ENCODE data around the gene RAB17.

The RAB17 gene

GRCh38 chr2:237549216-237549615 is 41.3 kb downstream of the RAB17 start:
- H3K18ac ChIP-seq (ENCODE audit: low read depth in 1 of 2, low read length in 2 of 2) = no peak overlapping the region
- no peak overlapping the region for H3K9ac ChIP-seq (ENCODE audit: low read length)

GRCh38 chr2:237547841-237548416 is 42.6 kb downstream of the RAB17 start:
- Histone ChIP-seq H2AK5ac (ENCODE audit: low read length, severe bottlenecking) (no peak overlapping the region), H3K23ac (ENCODE audit: low read length in 2 of 2) (no peak overlapping the region), H3K4me3 (ENCODE audit: insufficient read depth in 1 of 2, low read depth in 1 of 2, low read length in 2 of 2) (no peak overlapping the region), H3K79me1 (replicated peaks; ENCODE audit: low read length, poor library complexity, severe bottlenecking) (peaks cover 5% of the 10 kb centered on the region), H3K27ac (ENCODE audit: low read length, poor library complexity, severe bottlenecking) (peak overlapping the region; percentile 17), H3K9ac (ENCODE audit: low read length) (no peak overlapping the region), H2BK12ac (ENCODE audit: low read length in 2 of 2) (no peak overlapping the region), H3K36me3 (ENCODE audit: control insufficient read depth in 1 of 2, insufficient read depth in 2 of 2, low read depth in 1 of 2, low read length in 2 of 2) (peaks cover 22 to 63% of the 10 kb centered on the region in 2 experiments), H3K18ac (ENCODE audit: low read depth in 1 of 2, low read length in 2 of 2) (peak overlapping the region in 1 of 2 experiments; percentile 24), H4K91ac (ENCODE audit: low read length) (no peak overlapping the region), H2AFZ (ENCODE audit: low read depth, low read length) (no peak overlapping the region), H3K9me3 (ENCODE audit: control insufficient read depth, low read length) (peaks cover 5% of the 10 kb centered on the region), H3K4ac (ENCODE audit: low read depth in 1 of 2, low read length in 2 of 2) (no peak overlapping the region), H3K4me1 (ENCODE audit: control insufficient read depth, insufficient read depth, low read depth, low read length) (peaks cover 16% of the 10 kb centered on the region), H3K4me2 (ENCODE audit: low read length, poor library complexity, severe bottlenecking) (no peak overlapping the region), H2BK120ac (ENCODE audit: low read depth, low read length) (no peak overlapping the region), H2BK15ac (ENCODE audit: low read depth, poor library complexity, severe bottlenecking) (no peak overlapping the region), H4K8ac (ENCODE audit: low read length) (no peak overlapping the region), H3K27me3 (ENCODE audit: control insufficient read depth in 1 of 2, insufficient read depth in 1 of 2, low read length in 2 of 2) (no peaks in the 10 kb centered on the region), H3K14ac (ENCODE audit: low read length in 2 of 2) (no peak overlapping the region), H2BK5ac (ENCODE audit: low read depth, low read length, poor library complexity, severe bottlenecking) (no peak overlapping the region)
- 44% methylated on average over 11 of the region's 11 CpGs for WGBS
- DNase-seq = peak; percentile 66

More at GRCh38 chr2:237549216-237549615, 41.3 kb downstream of the RAB17 start:
- peaks cover 35 to 74% of the 10 kb centered on the region in 2 experiments for H3K36me3 ChIP-seq (ENCODE audit: control insufficient read depth in 1 of 2, insufficient read depth in 2 of 2, low read depth in 1 of 2, low read length in 2 of 2)
- DNase-seq = no peak
- H3K27ac ChIP-seq (ENCODE audit: low read length, poor library complexity, severe bottlenecking) = no peak overlapping the region
- no peak overlapping the region for H2BK12ac ChIP-seq (ENCODE audit: low read length in 2 of 2)
- no peaks in the 10 kb centered on the region for H3K27me3 ChIP-seq (ENCODE audit: control insufficient read depth in 1 of 2, insufficient read depth in 1 of 2, low read length in 2 of 2)
- H3K79me1 ChIP-seq (replicated peaks; ENCODE audit: low read length, poor library complexity, severe bottlenecking) = peaks cover 7% of the 10 kb centered on the region
- H2BK5ac ChIP-seq (ENCODE audit: low read depth, low read length, poor library complexity, severe bottlenecking) = no peak overlapping the region
- no peak overlapping the region for H3K4ac ChIP-seq (ENCODE audit: low read depth in 1 of 2, low read length in 2 of 2)
- 97% methylated on average over 8 of the region's 8 CpGs for WGBS
- no peak overlapping the region for H3K4me3 ChIP-seq (ENCODE audit: insufficient read depth in 1 of 2, low read depth in 1 of 2, low read length in 2 of 2)
- no peak overlapping the region for H3K23ac ChIP-seq (ENCODE audit: low read length in 2 of 2)
- no peak overlapping the region for H4K8ac ChIP-seq (ENCODE audit: low read length)
- no peak overlapping the region for H2AFZ ChIP-seq (ENCODE audit: low read depth, low read length)
- no peak overlapping the region for H3K4me2 ChIP-seq (ENCODE audit: low read length, poor library complexity, severe bottlenecking)
- peaks cover 12% of the 10 kb centered on the region for H3K9me3 ChIP-seq (ENCODE audit: control insufficient read depth, low read length)
- H3K14ac ChIP-seq (ENCODE audit: low read length in 2 of 2) = no peak overlapping the region
- H2AK5ac ChIP-seq (ENCODE audit: low read length, severe bottlenecking) = no peak overlapping the region
- H2BK15ac ChIP-seq (ENCODE audit: low read depth, poor library complexity, severe bottlenecking) = no peak overlapping the region
- H3K4me1 ChIP-seq (ENCODE audit: control insufficient read depth, insufficient read depth, low read depth, low read length) = peaks cover 16% of the 10 kb centered on the region
- no peak overlapping the region for H2BK120ac ChIP-seq (ENCODE audit: low read depth, low read length)
- H4K91ac ChIP-seq (ENCODE audit: low read length) = no peak overlapping the region

GRCh38 chr2:237546876-237547395 is 43.6 kb downstream of the RAB17 start:
- Histone ChIP-seq H2BK15ac (ENCODE audit: low read depth, poor library complexity, severe bottlenecking) (no peak overlapping the region), H2AK5ac (ENCODE audit: low read length, severe bottlenecking) (no peak overlapping the region), H3K36me3 (ENCODE audit: control insufficient read depth in 1 of 2, insufficient read depth in 2 of 2, low read depth in 1 of 2, low read length in 2 of 2) (peaks cover 13 to 68% of the 10 kb centered on the region in 2 experiments), H4K8ac (ENCODE audit: low read length) (no peak overlapping the region), H2BK120ac (ENCODE audit: low read depth, low read length) (no peak overlapping the region), H3K79me1 (replicated peaks; ENCODE audit: low read length, poor library complexity, severe bottlenecking) (peaks cover 9% of the 10 kb centered on the region), H3K9ac (ENCODE audit: low read length) (no peak overlapping the region), H3K14ac (ENCODE audit: low read length in 2 of 2) (peak overlapping the region in 1 of 2 experiments; percentile 67), H3K18ac (ENCODE audit: low read depth in 1 of 2, low read length in 2 of 2) (no peak overlapping the region), H3K27me3 (ENCODE audit: control insufficient read depth in 1 of 2, insufficient read depth in 1 of 2, low read length in 2 of 2) (no peaks in the 10 kb centered on the region), H2AFZ (ENCODE audit: low read depth, low read length) (no peak overlapping the region), H3K23ac (ENCODE audit: low read length in 2 of 2) (no peak overlapping the region), H3K4ac (ENCODE audit: low read depth in 1 of 2, low read length in 2 of 2) (no peak overlapping the region), H2BK12ac (ENCODE audit: low read length in 2 of 2) (peak overlapping the region in 1 of 2 experiments; percentile 32), H3K4me2 (ENCODE audit: low read length, poor library complexity, severe bottlenecking) (no peak overlapping the region), H3K4me1 (ENCODE audit: control insufficient read depth, insufficient read depth, low read depth, low read length) (peaks cover 16% of the 10 kb centered on the region), H3K9me3 (ENCODE audit: control insufficient read depth, low read length) (no peaks in the 10 kb centered on the region), H3K27ac (ENCODE audit: low read length, poor library complexity, severe bottlenecking) (no peak overlapping the region), H2BK5ac (ENCODE audit: low read depth, low read length, poor library complexity, severe bottlenecking) (no peak overlapping the region), H3K4me3 (ENCODE audit: insufficient read depth in 1 of 2, low read depth in 1 of 2, low read length in 2 of 2) (no peak overlapping the region), H4K91ac (ENCODE audit: low read length) (no peak overlapping the region)
- WGBS = 91% methylated on average over 12 of the region's 13 CpGs
- no peak for DNase-seq

GRCh38 chr2:237546040-237546875 is 44.3 kb downstream of the RAB17 start:
- peaks cover 16% of the 10 kb centered on the region for H3K4me1 ChIP-seq (ENCODE audit: control insufficient read depth, insufficient read depth, low read depth, low read length)
- no peak overlapping the region for H2BK120ac ChIP-seq (ENCODE audit: low read depth, low read length)
- H3K36me3 ChIP-seq (ENCODE audit: control insufficient read depth in 1 of 2, insufficient read depth in 2 of 2, low read depth in 1 of 2, low read length in 2 of 2) = peaks cover 13 to 71% of the 10 kb centered on the region in 2 experiments
- no peak overlapping the region for H2BK5ac ChIP-seq (ENCODE audit: low read depth, low read length, poor library complexity, severe bottlenecking)
- H4K8ac ChIP-seq (ENCODE audit: low read length) = no peak overlapping the region
- H3K23ac ChIP-seq (ENCODE audit: low read length in 2 of 2) = no peak overlapping the region
- peak overlapping the region in 1 of 2 experiments; percentile 67 for H3K14ac ChIP-seq (ENCODE audit: low read length in 2 of 2)
- DNase-seq = no peak
- no peak overlapping the region for H3K18ac ChIP-seq (ENCODE audit: low read depth in 1 of 2, low read length in 2 of 2)
- H3K4me2 ChIP-seq (ENCODE audit: low read length, poor library complexity, severe bottlenecking) = no peak overlapping the region
- no peak overlapping the region for H3K9ac ChIP-seq (ENCODE audit: low read length)
- no peak overlapping the region for H3K27ac ChIP-seq (ENCODE audit: low read length, poor library complexity, severe bottlenecking)
- H2AK5ac ChIP-seq (ENCODE audit: low read length, severe bottlenecking) = no peak overlapping the region
- H2BK15ac ChIP-seq (ENCODE audit: low read depth, poor library complexity, severe bottlenecking) = no peak overlapping the region
- H3K9me3 ChIP-seq (ENCODE audit: control insufficient read depth, low read length) = no peaks in the 10 kb centered on the region
- H4K91ac ChIP-seq (ENCODE audit: low read length) = no peak overlapping the region
- H3K4ac ChIP-seq (ENCODE audit: low read depth in 1 of 2, low read length in 2 of 2) = no peak overlapping the region
- peaks cover 12% of the 10 kb centered on the region for H3K79me1 ChIP-seq (replicated peaks; ENCODE audit: low read length, poor library complexity, severe bottlenecking)
- H2AFZ ChIP-seq (ENCODE audit: low read depth, low read length) = no peak overlapping the region
- WGBS = 91% methylated on average over 8 of the region's 8 CpGs
- H2BK12ac ChIP-seq (ENCODE audit: low read length in 2 of 2) = no peak overlapping the region
- no peaks in the 10 kb centered on the region for H3K27me3 ChIP-seq (ENCODE audit: control insufficient read depth in 1 of 2, insufficient read depth in 1 of 2, low read length in 2 of 2)
- no peak overlapping the region for H3K4me3 ChIP-seq (ENCODE audit: insufficient read depth in 1 of 2, low read depth in 1 of 2, low read length in 2 of 2)
